HG03442 (cell line): Measurements from ENCODE around the gene ATP5F1D.

Experiments used
- ATAC-seq: cut with Tn5 transposase; IDR thresholded peaks from one replicate; pipeline ENCODE4 v1.9.1; 2021; ENCODE audit warnings: mild to moderate bottlenecking, moderate library complexity; ENCODE audit not compliant: unreplicated experiment

ATP5F1D gene

DNA sequence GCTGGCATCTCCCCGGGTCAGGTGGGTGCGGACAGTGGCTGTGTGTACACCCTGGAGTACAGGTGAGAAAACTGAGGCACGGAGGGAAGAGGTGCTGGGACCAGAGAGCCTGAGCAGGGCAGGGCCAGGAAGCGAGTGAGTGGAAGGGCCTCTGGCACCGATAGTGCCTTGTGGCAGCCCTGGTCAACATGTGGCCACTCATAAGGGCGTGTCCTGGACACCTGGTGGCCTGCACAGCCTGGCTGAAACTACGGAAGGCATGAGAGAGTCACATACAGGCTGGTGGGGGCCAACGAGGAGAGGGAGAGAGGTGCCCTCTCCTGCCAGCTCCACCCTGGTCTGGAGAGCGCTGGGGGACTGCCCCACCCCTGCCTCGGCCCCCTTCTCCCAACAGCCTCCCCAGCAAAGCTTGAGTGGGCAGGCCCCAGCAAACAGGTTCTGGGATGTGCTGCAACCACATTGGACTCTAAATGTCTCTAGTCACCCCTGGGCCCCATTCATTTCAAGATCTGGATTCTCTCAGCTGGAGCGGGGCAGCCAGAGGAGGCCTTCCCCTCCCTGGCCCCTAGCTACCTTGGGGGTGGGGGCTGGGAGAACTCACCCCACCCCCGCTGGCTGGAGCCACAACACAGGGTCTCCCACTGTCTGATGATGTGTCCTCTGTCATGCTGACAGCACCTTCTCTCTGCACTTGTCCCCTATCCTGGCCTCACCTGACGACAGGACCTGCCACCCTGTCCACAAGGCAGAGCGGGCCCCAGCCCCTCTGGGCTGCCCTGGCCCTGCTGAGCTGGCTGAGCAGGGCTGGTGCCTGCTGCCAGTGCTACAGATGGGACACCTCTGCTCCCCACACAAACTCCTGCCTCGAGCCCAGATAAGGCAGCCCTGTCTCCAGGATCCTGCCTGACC lies 9.6 kb upstream of the ATP5F1D start:
- ATAC-seq = no peak

DNA sequence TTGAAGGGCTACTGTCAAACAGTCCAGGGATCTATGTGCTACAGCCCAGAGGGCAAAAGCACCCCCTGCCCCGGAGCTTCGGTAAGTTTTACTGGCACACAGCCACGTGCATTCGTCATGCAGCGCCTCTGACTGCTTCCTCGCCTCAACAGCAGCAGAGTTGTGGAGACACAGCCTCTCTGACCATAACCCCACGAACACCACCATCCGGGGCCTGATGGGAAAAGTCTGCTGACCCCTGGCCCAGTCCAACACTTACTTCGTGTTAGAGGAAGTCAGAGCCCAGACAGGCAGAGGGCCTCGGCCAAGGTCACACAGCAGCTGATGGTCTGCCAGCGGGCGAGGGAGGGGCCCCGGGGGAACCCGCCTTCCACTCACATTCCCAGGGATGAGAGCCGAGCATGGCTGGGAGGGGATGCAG lies 8.9 kb upstream of the ATP5F1D start:
- no peak for ATAC-seq

DNA sequence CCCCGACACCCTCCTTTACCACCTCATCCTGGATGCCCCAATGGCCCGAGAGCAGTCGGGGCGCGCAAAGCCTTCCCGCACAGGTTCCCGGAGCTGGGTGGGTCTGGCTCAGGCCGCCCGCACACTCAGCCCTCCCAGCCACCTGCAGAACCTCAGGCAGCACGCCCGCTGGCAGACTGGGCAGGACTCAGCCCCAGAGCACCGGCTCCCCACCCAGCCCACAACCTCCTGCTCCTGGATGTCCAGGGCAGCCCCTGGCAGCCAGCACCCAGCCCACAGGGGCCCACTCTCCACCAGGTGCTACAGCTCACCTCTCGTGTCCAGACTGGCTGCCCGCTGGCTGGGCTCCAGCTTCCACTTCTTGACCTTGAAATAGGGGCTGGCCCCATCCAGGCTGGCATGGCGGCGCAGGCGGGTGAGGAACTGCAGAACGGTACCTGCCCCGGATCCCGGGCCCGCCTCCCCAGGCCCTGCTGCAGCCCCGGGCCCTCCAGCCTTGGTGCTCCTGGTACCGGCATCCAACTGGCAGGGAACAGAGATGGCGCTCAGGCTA lies 8.4 kb upstream of the ATP5F1D start:
- no peak for ATAC-seq

GRCh38 chr19:1234051-1234954 lies 7.2 kb upstream of the ATP5F1D start:
- ATAC-seq = no peak

DNA sequence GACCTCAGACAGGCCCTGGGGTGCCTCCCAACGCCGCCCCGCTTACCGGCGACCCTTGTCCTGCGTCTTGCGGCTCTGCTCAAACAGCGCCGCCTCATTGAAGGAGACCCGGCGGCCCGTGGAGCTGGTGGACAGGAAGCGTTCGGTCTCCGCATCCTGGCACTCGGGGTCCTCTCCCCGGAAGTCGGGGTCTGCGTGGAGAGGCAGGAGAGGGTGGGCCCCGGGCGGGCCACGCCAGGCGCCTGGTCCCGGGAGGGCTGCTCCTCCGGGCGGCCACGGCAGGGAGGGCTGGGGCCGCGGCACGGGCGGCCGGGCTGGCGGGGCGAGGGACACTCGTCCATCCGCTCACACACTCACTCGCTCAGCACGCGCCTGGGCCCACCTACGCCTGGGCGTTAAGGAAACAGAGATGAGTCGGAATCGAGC lies 6.6 kb upstream of the ATP5F1D start:
- ATAC-seq = no peak

DNA sequence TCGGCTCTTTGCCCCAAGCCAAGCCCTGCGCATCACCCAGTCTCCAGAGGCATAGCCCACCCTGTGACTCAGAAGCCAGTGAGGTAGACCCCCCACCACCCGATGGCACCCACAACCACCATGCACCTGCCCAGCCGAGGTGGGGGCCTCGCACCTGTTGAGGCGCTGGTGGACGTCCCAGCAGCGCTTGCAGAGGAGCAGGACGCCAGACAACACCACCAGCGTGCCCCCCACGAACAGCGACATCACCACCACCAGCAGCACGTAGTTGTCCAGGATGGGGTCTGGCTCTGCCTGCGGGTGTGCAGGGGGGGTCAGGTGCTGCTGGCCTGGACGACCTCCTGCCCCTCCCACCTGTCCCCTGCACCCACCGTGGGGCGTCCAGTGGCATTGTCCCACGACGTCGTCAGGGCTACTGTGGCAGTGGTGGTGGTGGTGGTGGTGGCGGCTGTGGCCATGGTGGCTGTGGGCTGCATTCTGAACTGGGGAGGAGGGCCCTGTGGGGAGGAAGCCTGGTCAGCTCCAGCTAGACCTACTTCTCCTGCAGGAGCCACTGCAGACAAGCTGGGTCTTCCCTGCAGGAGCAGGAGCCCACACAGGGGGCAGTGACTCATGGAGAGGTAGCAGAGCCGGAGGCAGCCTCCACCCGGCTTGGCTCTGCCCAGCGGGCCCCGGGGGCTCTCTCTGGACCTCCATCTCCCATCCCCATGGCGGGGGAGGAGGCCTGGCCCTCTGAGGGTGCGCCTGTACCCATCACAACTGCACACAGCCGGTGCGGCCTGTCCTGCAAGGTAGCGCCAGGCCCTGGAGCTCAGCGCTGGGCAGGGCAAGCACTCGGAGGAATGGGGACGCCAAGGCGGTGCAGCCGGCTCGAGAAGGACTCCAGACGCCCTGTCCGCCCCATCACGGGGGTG lies 5.7 kb upstream of the ATP5F1D start:
- no peak for ATAC-seq

DNA sequence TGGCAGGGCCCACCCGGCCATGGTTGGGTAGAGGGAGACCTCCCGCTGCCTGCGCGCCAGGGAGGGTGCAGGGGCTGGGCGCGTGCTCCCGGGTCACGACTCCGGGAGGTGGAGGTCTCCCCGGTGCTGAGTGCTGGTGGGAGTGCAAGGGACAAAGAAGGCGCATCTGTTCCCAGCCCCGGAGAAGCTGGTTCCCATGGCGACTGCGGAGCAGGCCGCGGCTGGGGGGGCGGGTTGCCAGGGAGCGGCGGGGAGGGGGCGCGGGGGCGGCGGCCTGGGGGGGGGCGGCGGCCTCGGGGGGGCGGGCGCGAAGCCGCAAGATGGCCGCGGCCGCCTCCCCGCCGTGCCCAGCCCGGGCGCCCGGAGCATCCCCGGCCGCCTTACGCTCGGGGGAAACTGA lies 5.0 kb upstream of the ATP5F1D start:
- ATAC-seq = no peak

DNA sequence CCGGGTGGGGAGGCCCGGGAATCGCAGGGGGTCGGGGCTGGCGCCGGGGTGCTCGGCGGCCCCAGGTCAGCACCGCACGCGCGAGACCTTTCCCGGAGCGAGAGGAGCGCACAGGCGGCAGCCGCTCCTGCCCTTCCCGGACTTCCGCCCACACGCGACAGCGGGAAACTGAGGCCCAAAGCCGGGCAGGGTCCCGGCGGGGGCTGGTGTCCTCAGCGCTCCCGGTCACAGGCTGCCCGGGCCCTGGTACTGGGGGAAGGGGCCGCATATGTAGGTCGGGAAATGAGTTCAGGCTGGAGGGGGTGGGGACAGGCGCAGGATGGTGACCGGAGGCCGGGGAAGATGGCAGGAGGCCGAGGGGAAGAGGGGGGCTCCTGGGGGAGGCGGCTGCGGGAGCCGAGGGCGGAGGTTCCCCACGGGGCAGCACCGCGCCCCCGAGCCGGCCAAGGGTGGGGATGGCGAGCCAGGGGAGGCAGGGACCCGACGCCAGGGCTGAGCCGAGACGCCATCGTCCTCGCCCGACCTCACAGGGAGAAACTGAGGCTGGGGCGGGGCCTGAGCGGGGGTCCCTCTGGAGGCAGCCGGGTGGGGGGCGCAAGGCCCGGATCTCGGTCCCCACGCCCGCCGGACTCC lies 4.4 kb upstream of the ATP5F1D start:
- no peak for ATAC-seq

- ATAC-seq = no peak
These were observed 3.7 kb upstream of the ATP5F1D start, which contains the start of gene CBARP for GRCh38 chr19:1237754-1238368. CBARP (minus strand) TSS chr19:1238005; CDS start chr19:1236100, 1,905 bp downstream.

- ATAC-seq = no peak
These were observed 2.9 kb upstream of the ATP5F1D start for GRCh38 chr19:1238369-1239303.

DNA sequence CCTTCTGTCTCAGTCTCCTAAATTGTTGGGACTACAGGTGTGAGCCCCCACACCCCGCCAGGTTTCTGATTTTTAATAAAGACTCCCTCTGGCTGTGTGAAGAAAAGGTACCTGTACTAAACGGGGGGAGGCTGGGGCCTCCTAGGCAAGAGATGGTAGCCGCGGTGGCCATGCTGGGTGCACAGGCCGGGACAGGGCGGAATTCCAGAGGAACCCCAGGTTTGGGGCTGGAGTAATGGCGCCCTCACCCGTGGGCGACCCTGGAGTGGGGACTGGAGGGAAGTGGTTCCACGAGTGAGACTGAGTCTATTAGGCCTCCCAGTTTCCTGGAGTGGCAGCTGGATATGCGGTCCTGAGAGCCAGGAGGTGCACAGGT lies 2.1 kb upstream of the ATP5F1D start:
- no peak for ATAC-seq

DNA sequence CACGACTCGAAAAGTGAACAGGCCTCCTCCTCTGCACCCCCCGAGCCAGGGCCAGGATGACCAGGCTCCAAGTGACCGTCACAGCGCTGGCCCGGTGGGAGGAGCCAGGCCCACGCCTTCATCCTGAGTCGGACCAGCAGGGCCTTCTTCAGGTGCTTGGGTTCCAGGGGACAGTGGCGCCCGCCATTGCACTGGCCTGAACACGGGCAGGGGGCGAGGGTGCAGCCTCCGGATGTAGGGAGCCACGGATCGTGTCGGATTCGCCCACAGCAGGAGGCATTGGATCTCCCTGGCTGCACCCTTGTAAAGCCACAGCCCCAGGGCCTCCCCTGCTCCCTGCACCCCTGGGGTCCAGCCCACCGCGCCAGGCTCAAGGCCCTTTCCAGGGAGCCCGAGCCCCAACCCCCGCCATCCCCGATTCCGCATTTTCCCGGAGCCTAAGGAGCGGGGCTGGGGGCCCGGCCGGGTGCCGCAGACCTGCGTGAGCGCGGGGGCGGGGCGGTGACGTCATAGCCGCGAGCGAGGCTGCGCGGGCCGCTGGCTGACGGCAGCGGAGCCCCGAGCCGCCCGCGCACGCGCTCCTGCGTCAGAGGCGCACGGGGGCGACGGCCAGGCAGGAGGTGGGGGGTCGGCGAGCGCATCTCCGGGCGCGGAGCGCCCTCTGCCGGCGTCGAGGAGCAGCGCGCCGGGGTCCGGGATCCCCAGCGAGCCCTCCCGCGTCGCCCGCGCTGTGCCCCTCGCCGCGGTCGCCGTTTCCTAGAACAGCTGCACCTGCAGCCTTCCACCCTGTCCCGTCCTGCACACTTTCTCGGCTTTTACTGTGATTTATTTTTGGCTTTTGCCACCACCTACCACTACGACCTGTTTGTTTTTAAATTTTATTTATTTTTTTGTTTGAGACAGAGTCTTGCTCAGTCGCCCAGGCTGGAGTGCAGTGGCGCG lies 1.5 kb upstream of the ATP5F1D start:
- no peak for ATAC-seq

DNA sequence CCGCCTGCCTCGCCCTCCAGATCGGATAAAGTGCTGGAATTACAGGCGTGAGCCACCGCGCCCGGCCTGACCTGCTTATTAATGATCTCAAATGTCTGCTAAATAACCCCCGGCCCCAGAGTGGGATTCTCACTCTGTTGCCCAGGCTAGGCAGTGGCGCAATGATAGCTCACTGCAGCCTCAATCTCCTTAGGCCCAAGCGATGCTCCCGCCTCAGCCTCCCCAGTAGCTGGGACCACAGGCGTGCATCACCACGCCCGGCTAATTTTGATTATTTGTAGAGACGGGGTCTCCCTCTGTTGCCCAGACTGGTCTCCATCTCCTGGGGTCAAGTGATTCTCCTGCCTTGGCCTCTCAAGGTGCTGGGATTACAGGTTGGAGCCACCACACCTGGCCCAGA lies 626 bp upstream of the ATP5F1D start:
- no peak for ATAC-seq

GRCh38 chr19:1243768-1244692 lies 2.5 kb downstream of the ATP5F1D start:
- no peak for ATAC-seq

GRCh38 chr19:1244693-1245451 lies 3.3 kb downstream of the ATP5F1D start:
- no peak for ATAC-seq
